Measurements from ENCODE around the gene MUS81. TPM values are rescaled to one million over a fixed set of nuclear protein-coding genes. Genes with fewer than 3 reads are reported as not detected.

MUS81 gene
- total and polyA plus RNA-seq, 9 of the 15 experiments (the other 6 are each of a cell fraction or from before 2014, with no cell fraction given): 13.4 to 118 (median 53.7) TPM

- peak; percentile 48; the same call in 1 of the 2 replicates for TF ChIP-seq TFAP4 (CRISPR knock-in tag; IDR thresholded peaks at IDR 0.05; ENCODE audit: borderline replicate concordance)
Measured at GRCh38 chr11:65811764-65812475, 48.3 kb upstream of the MUS81 start (continued).

GRCh38 chr11:65814131-65814985, 45.9 kb upstream of the MUS81 start:
- BruUV-seq (replicated peaks): no TSS peak
- FAIRE-seq: no peak
- TF ChIP-seq FOXA3 (CRISPR knock-in tag; conservative IDR thresholded peaks at IDR 0.05 in 1 of 2, IDR thresholded peaks at IDR 0.05 in 1 of 2) (no peak), ZFX (CRISPR knock-in tag; IDR thresholded peaks at IDR 0.05) (peak; percentile 19; the same call in 1 of the 2 replicates), MTF1 (CRISPR knock-in tag; IDR thresholded peaks at IDR 0.05; ENCODE audit: borderline replicate concordance) (no peak), NR1H2 (CRISPR knock-in tag; IDR thresholded peaks at IDR 0.05) (no peak), ATF7 (IDR thresholded peaks at IDR 0.05) (peak; percentile 37; the same call in 1 of the 2 replicates), PATZ1 (CRISPR knock-in tag; IDR thresholded peaks at IDR 0.05; ENCODE audit: borderline replicate concordance) (no peak), TFE3 (CRISPR knock-in tag; IDR thresholded peaks at IDR 0.05) (0 out of 2 replicates have a peak, but pooled peaks have one; percentile 20), CBFA2T3 (IDR thresholded peaks at IDR 0.05) (peak; percentile 38; the same call in 1 of the 2 replicates), CBFA2T2 (conservative IDR thresholded peaks at IDR 0.05) (peak; percentile 23; the same call in 1 of the 2 replicates), NFYB (IDR thresholded peaks at IDR 0.05; ENCODE audit: extremely low read depth, insufficient read length) (no peak), MEIS2 (IDR thresholded peaks at IDR 0.05; ENCODE audit: partially characterized antibody) (peak; percentile 43)

More at GRCh38 chr11:65814131-65814985, 45.9 kb upstream of the MUS81 start:
- H3K27ac ChIP-seq (ENCODE audit: extremely low read depth, low read depth, low read length): no peak overlapping the region
- H2AFZ ChIP-seq (ENCODE audit: low read depth, low read length): no peak overlapping the region
- H3K36me3 ChIP-seq (ENCODE audit: control insufficient read depth, insufficient read depth, low read length): no peaks in the 10 kb centered on the region
- H3K4me2 ChIP-seq (ENCODE audit: insufficient read depth, low read length): no peak overlapping the region
- no peaks in the 10 kb centered on the region for H3K9me1 ChIP-seq (ENCODE audit: control insufficient read depth, insufficient read depth, low read length)
- in situ Hi-C loops (cut with MboI): no loop called here
- ChIA-PET CTCF (ENCODE audit: low intra/inter-chr PET ratio) (interaction anchor here (0.6 kb wide), 1 partner anchor 1652 kb away, joined by 4 read pairs; no protein-coding TSS in a partner anchor), POLR2A (interaction anchor here (0.6 to 1.5 kb wide), 4 partner anchors 9 to 70 kb away, joined by 3 to 4 read pairs (median 3); no protein-coding TSS in a partner anchor)
- H3K27me3 ChIP-seq (ENCODE audit: control insufficient read depth in 2 of 2, insufficient read depth in 2 of 2, low read length in 2 of 2): peaks cover 23 to 33% of the 10 kb centered on the region in 2 experiments; a peak in 4 of 5 replicates
- no peak for ATAC-seq
- no peaks in the 10 kb centered on the region for H3K9me3 ChIP-seq (replicated peaks; ENCODE audit: control insufficient read depth, insufficient read depth, low read depth, low read length)
- intact Hi-C loops (cut with micrococcal nuclease): loop anchor here (10.0 kb wide), 1 partner anchor 270 kb away; no protein-coding TSS in a partner anchor
- no peaks in the 10 kb centered on the region for H3K79me2 ChIP-seq (ENCODE audit: control insufficient read depth, insufficient read depth, low read length)
- no peak overlapping the region for H3K4me3 ChIP-seq
- 31% methylated on average over 18 of the region's 18 CpGs for WGBS (ENCODE audit: insufficient coverage, low coverage, missing lambda C conversion rate)
- no peak overlapping the region; a peak in 1 of 4 replicates for H3K9ac ChIP-seq (ENCODE audit: insufficient read depth in 1 of 2, low read depth in 2 of 2, low read length in 2 of 2)
- no peak for DNase-seq (ENCODE audit: extremely low read depth in 1 of 4, low spot score in 3 of 4)
- H3K4me1 ChIP-seq (replicated peaks in 1 of 2; ENCODE audit: control insufficient read depth in 2 of 2, insufficient read depth in 2 of 2, low read length in 2 of 2): peaks cover 0 to 19% of the 10 kb centered on the region in 2 experiments; a peak in 2 of 5 replicates
- H4K20me1 ChIP-seq (replicated peaks; ENCODE audit: control insufficient read depth, insufficient read depth, low read length): no peaks in the 10 kb centered on the region
